LNCAP (cell line): ENCODE measurements around the gene SIGLEC6.

Experiments
- CTCF ChIP-seq: fragments of 450-650 bp; IDR thresholded peaks from 2 replicates; pipeline ENCODE4 v1.5.1; 2017; ENCODE audit warnings: mild to moderate bottlenecking

SIGLEC6 gene

GRCh38 chr19:51467864-51468544 is 63.5 kb downstream of the SIGLEC6 start:
- no peak for TF ChIP-seq CTCF
